ENCODE measurements around the gene NUP214.

Gene NUP214

GRCh38 chr9:131272212-131272611, 146.8 kb downstream of the NUP214 start:
- Mint-ChIP-seq H3K36me3 (peaks cover 68% of the 10 kb centered on the region), H3K4me1 (peaks cover 46% of the 10 kb centered on the region), H3K27ac (peak overlapping the region; percentile 99), H3K27me3 (peaks cover 4% of the 10 kb centered on the region), H3K9me3 (no peaks in the 10 kb centered on the region), H3K4me3 (peak overlapping the region; percentile 97)
- DNase-seq = no peak
- CTCF ChIA-PET = interaction anchor here (6.4 kb wide), 1 partner anchor 16 kb away, joined by 36 read pairs; no protein-coding TSS in a partner anchor

- peak overlapping the region; percentile 99 for H3K27ac Mint-ChIP-seq
- peaks cover 66% of the 10 kb centered on the region for H3K36me3 Mint-ChIP-seq
- H3K27me3 Mint-ChIP-seq = peaks cover 4% of the 10 kb centered on the region
- no peaks in the 10 kb centered on the region for H3K9me3 Mint-ChIP-seq
- DNase-seq = no peak
- peaks cover 41% of the 10 kb centered on the region for H3K4me1 Mint-ChIP-seq
- H3K4me3 Mint-ChIP-seq = peak overlapping the region; percentile 97
- CTCF ChIA-PET = interaction anchor here (0.7 to 4.7 kb wide), 4 partner anchors 14 to 93 kb away, joined by 3 to 25 read pairs (median 4); no protein-coding TSS in a partner anchor
Observed at GRCh38 chr9:131273146-131273855, 147.9 kb downstream of the NUP214 start.

GRCh38 chr9:131273856-131274673, 148.7 kb downstream of the NUP214 start:
- Mint-ChIP-seq H3K36me3 (peaks cover 65% of the 10 kb centered on the region), H3K4me3 (peak overlapping the region; percentile 97), H3K9me3 (no peaks in the 10 kb centered on the region), H3K27ac (peak overlapping the region; percentile 99), H3K27me3 (peaks cover 4% of the 10 kb centered on the region), H3K4me1 (peaks cover 45% of the 10 kb centered on the region)
- DNase-seq = peak; percentile 41
- CTCF ChIA-PET = interaction anchor here (1.6 to 4.7 kb wide), 3 partner anchors 15 to 63 kb away, joined by 3 to 25 read pairs (median 6); no protein-coding TSS in a partner anchor

- peak; percentile 53 for DNase-seq
- Mint-ChIP-seq H3K4me3 (peak overlapping the region; percentile 97), H3K27me3 (peaks cover 8% of the 10 kb centered on the region), H3K27ac (peak overlapping the region; percentile 99), H3K36me3 (peaks cover 64% of the 10 kb centered on the region), H3K9me3 (no peaks in the 10 kb centered on the region), H3K4me1 (peaks cover 45% of the 10 kb centered on the region)
- CTCF ChIA-PET = interaction anchor here (1.6 to 4.7 kb wide), 3 partner anchors 16 to 62 kb away, joined by 3 to 25 read pairs (median 6); no protein-coding TSS in a partner anchor
Observed at GRCh38 chr9:131274674-131275331, 149.4 kb downstream of the NUP214 start.

- peaks cover 41% of the 10 kb centered on the region for H3K4me1 Mint-ChIP-seq
- H3K27ac Mint-ChIP-seq = peak overlapping the region; percentile 99
- peak overlapping the region; percentile 97 for H3K4me3 Mint-ChIP-seq
- no peaks in the 10 kb centered on the region for H3K9me3 Mint-ChIP-seq
- CTCF ChIA-PET = interaction anchor here (4.7 kb wide), 1 partner anchor 19 kb away, joined by 25 read pairs; no protein-coding TSS in a partner anchor
- peaks cover 58% of the 10 kb centered on the region for H3K36me3 Mint-ChIP-seq
- peaks cover 14% of the 10 kb centered on the region for H3K27me3 Mint-ChIP-seq
- peak; percentile 49 for DNase-seq
Observed at GRCh38 chr9:131275332-131276093, 150.1 kb downstream of the NUP214 start.

- Mint-ChIP-seq H3K9me3 (no peaks in the 10 kb centered on the region), H3K4me1 (peaks cover 33% of the 10 kb centered on the region), H3K4me3 (peak within 1 kb of the TSS; percentile 97), H3K27ac (peak within 1 kb of the TSS; percentile 99), H3K36me3 (peaks cover 51% of the 10 kb centered on the region), H3K27me3 (peaks cover 22% of the 10 kb centered on the region)
- CTCF ChIA-PET = interaction anchor here (4.7 kb wide), 1 partner anchor 20 kb away, joined by 25 read pairs; no protein-coding TSS in a partner anchor
- peak; percentile 65 for DNase-seq
Observed at GRCh38 chr9:131276094-131276888, 150.9 kb downstream of the NUP214 start, which contains the start of gene FAM78A. FAM78A (minus strand) TSS chr9:131276510; CDS start chr9:131276179, 331 bp downstream.

- H3K4me3 Mint-ChIP-seq = peak overlapping the region; percentile 61
- peaks cover 45% of the 10 kb centered on the region for H3K36me3 Mint-ChIP-seq
- H3K27me3 Mint-ChIP-seq = peaks cover 28% of the 10 kb centered on the region
- CTCF ChIA-PET = interaction anchor here (4.7 kb wide), 1 partner anchor 20 kb away, joined by 25 read pairs; no protein-coding TSS in a partner anchor
- H3K27ac Mint-ChIP-seq = peak overlapping the region; percentile 55
- H3K9me3 Mint-ChIP-seq = no peaks in the 10 kb centered on the region
- peaks cover 30% of the 10 kb centered on the region for H3K4me1 Mint-ChIP-seq
- peak; percentile 66 for DNase-seq
Observed at GRCh38 chr9:131276891-131277286, 151.5 kb downstream of the NUP214 start.

GRCh38 chr9:131277287-131277909, 152.0 kb downstream of the NUP214 start:
- DNase-seq = peak; percentile 48
- peaks cover 33% of the 10 kb centered on the region for H3K27me3 Mint-ChIP-seq
- no peak overlapping the region for H3K27ac Mint-ChIP-seq
- CTCF ChIA-PET = interaction anchor here (4.7 kb wide), 1 partner anchor 21 kb away, joined by 25 read pairs; no protein-coding TSS in a partner anchor
- H3K4me1 Mint-ChIP-seq = peaks cover 30% of the 10 kb centered on the region
- peak overlapping the region; percentile 61 for H3K4me3 Mint-ChIP-seq
- no peaks in the 10 kb centered on the region for H3K9me3 Mint-ChIP-seq
- peaks cover 40% of the 10 kb centered on the region for H3K36me3 Mint-ChIP-seq

- CTCF ChIA-PET = interaction anchor here (0.6 to 1.0 kb wide), 3 partner anchors 22 to 1381 kb away, joined by 3 to 5 read pairs (median 3); no protein-coding TSS in a partner anchor
- Mint-ChIP-seq H3K27me3 (peaks cover 40% of the 10 kb centered on the region), H3K4me3 (peak overlapping the region; percentile 86), H3K27ac (peak overlapping the region; percentile 97), H3K36me3 (peaks cover 35% of the 10 kb centered on the region), H3K4me1 (peaks cover 27% of the 10 kb centered on the region), H3K9me3 (no peaks in the 10 kb centered on the region)
- DNase-seq = peak; percentile 88
Observed at GRCh38 chr9:131277910-131278701, 152.7 kb downstream of the NUP214 start.

- DNase-seq = peak; percentile 73
Observed at GRCh38 chr9:131278702-131279111, 153.3 kb downstream of the NUP214 start.

GRCh38 chr9:131279196-131279862, 153.9 kb downstream of the NUP214 start:
- Mint-ChIP-seq H3K27ac (peak overlapping the region; percentile 97), H3K27me3 (peaks cover 53% of the 10 kb centered on the region), H3K9me3 (no peaks in the 10 kb centered on the region), H3K36me3 (peaks cover 23% of the 10 kb centered on the region), H3K4me1 (peaks cover 29% of the 10 kb centered on the region), H3K4me3 (peak overlapping the region; percentile 86)
- CTCF ChIA-PET = interaction anchor here (1.0 kb wide), 1 partner anchor 57 kb away, joined by 3 read pairs; no protein-coding TSS in a partner anchor
- DNase-seq = no peak

More at GRCh38 chr9:131278702-131279111, 153.3 kb downstream of the NUP214 start:
- no peaks in the 10 kb centered on the region for H3K9me3 Mint-ChIP-seq
- H3K27ac Mint-ChIP-seq = peak overlapping the region; percentile 97
- H3K4me1 Mint-ChIP-seq = peaks cover 29% of the 10 kb centered on the region
- peaks cover 46% of the 10 kb centered on the region for H3K27me3 Mint-ChIP-seq
- H3K4me3 Mint-ChIP-seq = peak overlapping the region; percentile 86
- CTCF ChIA-PET = interaction anchor here (0.6 to 1.0 kb wide), 4 partner anchors 23 to 1380 kb away, joined by 3 to 5 read pairs (median 3); no protein-coding TSS in a partner anchor
- H3K36me3 Mint-ChIP-seq = peaks cover 29% of the 10 kb centered on the region
